GM21619 (cell line): ENCODE data around the gene MRPS24.

Experiments used
- ATAC-seq: cut with Tn5 transposase; IDR thresholded peaks from one replicate; pipeline ENCODE4 v1.9.1; 2021; ENCODE audit not compliant: unreplicated experiment

MRPS24 gene

GRCh38 chr7:43877968-43878864 is 8.9 kb upstream of the MRPS24 start:
- no peak for ATAC-seq

GRCh38 chr7:43876976-43877745 is 7.8 kb upstream of the MRPS24 start:
- ATAC-seq = no peak

- ATAC-seq = no peak
Observed at GRCh38 chr7:43876241-43876640, 6.9 kb upstream of the MRPS24 start.

- no peak for ATAC-seq
Observed at GRCh38 chr7:43873300-43873699, 4.0 kb upstream of the MRPS24 start.

GRCh38 chr7:43872406-43873110 is 3.2 kb upstream of the MRPS24 start:
- ATAC-seq = no peak

- no peak for ATAC-seq
Observed at GRCh38 chr7:43871064-43871463, 1.7 kb upstream of the MRPS24 start.

GRCh38 chr7:43870316-43870715 is 999 bp upstream of the MRPS24 start:
- no peak for ATAC-seq

- no peak for ATAC-seq
Observed at GRCh38 chr7:43869867-43870240, 537 bp upstream of the MRPS24 start.

GRCh38 chr7:43868681-43869005 is 674 bp downstream of the MRPS24 start:
- ATAC-seq = peak; percentile 4

GRCh38 chr7:43868181-43868580 is 1.1 kb downstream of the MRPS24 start:
- no peak for ATAC-seq

- ATAC-seq = no peak
Observed at GRCh38 chr7:43865277-43865676, 4.0 kb downstream of the MRPS24 start.

GRCh38 chr7:43864126-43864525 is 5.2 kb downstream of the MRPS24 start:
- ATAC-seq = no peak

GRCh38 chr7:43856996-43857395 is 12.3 kb downstream of the MRPS24 start:
- no peak for ATAC-seq

GRCh38 chr7:43856316-43856715 is 13.0 kb downstream of the MRPS24 start:
- ATAC-seq = no peak

- no peak for ATAC-seq
Observed at GRCh38 chr7:43855176-43855575, 14.1 kb downstream of the MRPS24 start.

GRCh38 chr7:43851805-43852204 is 17.5 kb downstream of the MRPS24 start:
- no peak for ATAC-seq

GRCh38 chr7:43850348-43851116 is 18.8 kb downstream of the MRPS24 start:
- ATAC-seq = peak; percentile 60

GRCh38 chr7:43849047-43849446 is 20.3 kb downstream of the MRPS24 start:
- no peak for ATAC-seq

- ATAC-seq = no peak
Observed at GRCh38 chr7:43847496-43847895, 21.8 kb downstream of the MRPS24 start.

GRCh38 chr7:43844662-43845061 is 24.7 kb downstream of the MRPS24 start:
- no peak for ATAC-seq

- no peak for ATAC-seq
Observed at GRCh38 chr7:43844257-43844656, 25.1 kb downstream of the MRPS24 start.
